ENCODE data around the gene SLC41A1.

Gene SLC41A1

GRCh38 chr1:205837382-205837970, 24.5 kb upstream of the SLC41A1 start:
- TF ChIP-seq CTCF (IDR thresholded peaks at IDR 0.05; ENCODE audit: unreplicated experiment in 3 of 3), result no peak
- Mint-ChIP-seq H3K27ac (no peak overlapping the region), H3K36me3 (ENCODE audit: low read depth) (no peaks in the 10 kb centered on the region), H3K9me3 (no peaks in the 10 kb centered on the region), H3K27me3 (ENCODE audit: low read depth) (no peaks in the 10 kb centered on the region), H3K4me3 (no peak overlapping the region), H3K4me1 (peaks cover 16% of the 10 kb centered on the region)

GRCh38 chr1:205834751-205835150, 21.8 kb upstream of the SLC41A1 start:
- Mint-ChIP-seq H3K4me3 (no peak overlapping the region), H3K36me3 (ENCODE audit: low read depth) (no peaks in the 10 kb centered on the region), H3K27ac (peak overlapping the region in 1 of 3 experiments; percentile 69), H3K4me1 (peaks cover 24% of the 10 kb centered on the region), H3K9me3 (no peaks in the 10 kb centered on the region), H3K27me3 (ENCODE audit: low read depth) (no peaks in the 10 kb centered on the region)
- TF ChIP-seq CTCF (IDR thresholded peaks at IDR 0.05; ENCODE audit: unreplicated experiment in 3 of 3), result no peak

GRCh38 chr1:205832326-205832751, 19.3 kb upstream of the SLC41A1 start:
- no peaks in the 10 kb centered on the region for H3K27me3 Mint-ChIP-seq (ENCODE audit: low read depth)
- TF ChIP-seq CTCF (IDR thresholded peaks at IDR 0.05; ENCODE audit: unreplicated experiment in 3 of 3), result no peak

GRCh38 chr1:205827623-205828022, 14.6 kb upstream of the SLC41A1 start:
- Mint-ChIP-seq H3K9me3 (peaks cover 12% of the 10 kb centered on the region), H3K4me1 (peaks cover 26% of the 10 kb centered on the region), H3K27me3 (ENCODE audit: low read depth) (no peaks in the 10 kb centered on the region), H3K4me3 (no peak overlapping the region), H3K36me3 (ENCODE audit: low read depth) (no peaks in the 10 kb centered on the region), H3K27ac (peak overlapping the region in 1 of 3 experiments; percentile 91)
- no peak for TF ChIP-seq CTCF (IDR thresholded peaks at IDR 0.05; ENCODE audit: unreplicated experiment in 3 of 3)

More at GRCh38 chr1:205832326-205832751, 19.3 kb upstream of the SLC41A1 start:
- H3K4me1 Mint-ChIP-seq, result peaks cover 24% of the 10 kb centered on the region
- H3K36me3 Mint-ChIP-seq (ENCODE audit: low read depth), result no peaks in the 10 kb centered on the region
- H3K4me3 Mint-ChIP-seq, result no peak overlapping the region
- no peaks in the 10 kb centered on the region for H3K9me3 Mint-ChIP-seq
- H3K27ac Mint-ChIP-seq, result peak overlapping the region; percentile 27 to 60 (median 44)

GRCh38 chr1:205826995-205827394, 14.0 kb upstream of the SLC41A1 start:
- Mint-ChIP-seq H3K9me3 (peaks cover 12% of the 10 kb centered on the region), H3K4me1 (peaks cover 21% of the 10 kb centered on the region), H3K4me3 (peak overlapping the region in 1 of 3 experiments; percentile 39), H3K27ac (peak overlapping the region; percentile 54 to 91 (median 91)), H3K27me3 (ENCODE audit: low read depth) (no peaks in the 10 kb centered on the region), H3K36me3 (ENCODE audit: low read depth) (no peaks in the 10 kb centered on the region)
- TF ChIP-seq CTCF (IDR thresholded peaks at IDR 0.05; ENCODE audit: unreplicated experiment in 3 of 3), result no peak
